ENCODE measurements around the gene SGTA.
"Not testable (repeated sequence)": the region's sequence is repeated elsewhere in the genome, so short reads cannot be mapped to it uniquely, and the experiment has no call there.

Gene SGTA, protein sequence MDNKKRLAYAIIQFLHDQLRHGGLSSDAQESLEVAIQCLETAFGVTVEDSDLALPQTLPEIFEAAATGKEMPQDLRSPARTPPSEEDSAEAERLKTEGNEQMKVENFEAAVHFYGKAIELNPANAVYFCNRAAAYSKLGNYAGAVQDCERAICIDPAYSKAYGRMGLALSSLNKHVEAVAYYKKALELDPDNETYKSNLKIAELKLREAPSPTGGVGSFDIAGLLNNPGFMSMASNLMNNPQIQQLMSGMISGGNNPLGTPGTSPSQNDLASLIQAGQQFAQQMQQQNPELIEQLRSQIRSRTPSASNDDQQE

DNA sequence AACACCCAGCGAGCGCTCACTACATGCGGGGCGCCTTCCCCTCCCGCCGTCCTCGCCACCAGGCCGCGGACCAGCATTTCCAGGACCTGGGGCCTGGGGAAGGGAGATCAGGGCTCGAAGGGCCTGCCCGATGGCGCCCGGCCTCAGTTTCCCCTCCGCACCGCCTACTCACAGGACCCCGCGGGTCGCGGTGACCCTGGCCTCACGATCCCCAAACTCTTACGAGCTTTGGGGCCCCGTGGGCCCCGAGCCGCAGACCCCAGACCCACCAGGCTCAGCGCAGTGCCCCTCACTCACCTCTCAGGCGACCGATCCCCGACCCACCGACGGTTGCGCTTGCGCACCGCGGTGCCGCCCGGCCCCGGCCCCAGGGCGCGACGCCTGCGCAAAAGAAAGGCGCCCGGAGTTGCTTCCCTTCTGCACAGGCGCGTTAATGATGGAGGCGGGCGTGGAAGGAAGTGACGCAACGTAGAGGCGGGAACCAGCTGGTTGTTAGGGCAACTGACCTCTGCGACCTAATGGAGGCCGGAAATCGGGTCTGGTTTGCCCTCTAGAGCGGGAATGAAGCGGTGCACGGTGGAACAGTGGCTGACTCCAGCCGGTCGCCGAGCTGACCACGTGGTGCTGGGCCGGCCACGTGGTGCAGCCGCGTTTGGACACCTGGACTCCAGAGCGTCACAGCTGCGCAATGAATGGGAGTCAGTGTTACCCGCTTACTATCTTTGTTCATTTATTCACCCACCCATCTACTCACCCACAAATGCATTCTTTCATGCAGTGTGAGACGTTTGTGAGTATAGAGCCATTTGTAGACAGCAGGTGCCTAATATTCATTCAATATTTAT lies at the start of gene SGTA:
Gene SGTA, minus strand, starts transcription at position 338 of the 845 bp plus-strand sequence. CDS start 14,205 bp downstream, outside the sequence.
- peak; percentile 100 for DNase-seq

DNA sequence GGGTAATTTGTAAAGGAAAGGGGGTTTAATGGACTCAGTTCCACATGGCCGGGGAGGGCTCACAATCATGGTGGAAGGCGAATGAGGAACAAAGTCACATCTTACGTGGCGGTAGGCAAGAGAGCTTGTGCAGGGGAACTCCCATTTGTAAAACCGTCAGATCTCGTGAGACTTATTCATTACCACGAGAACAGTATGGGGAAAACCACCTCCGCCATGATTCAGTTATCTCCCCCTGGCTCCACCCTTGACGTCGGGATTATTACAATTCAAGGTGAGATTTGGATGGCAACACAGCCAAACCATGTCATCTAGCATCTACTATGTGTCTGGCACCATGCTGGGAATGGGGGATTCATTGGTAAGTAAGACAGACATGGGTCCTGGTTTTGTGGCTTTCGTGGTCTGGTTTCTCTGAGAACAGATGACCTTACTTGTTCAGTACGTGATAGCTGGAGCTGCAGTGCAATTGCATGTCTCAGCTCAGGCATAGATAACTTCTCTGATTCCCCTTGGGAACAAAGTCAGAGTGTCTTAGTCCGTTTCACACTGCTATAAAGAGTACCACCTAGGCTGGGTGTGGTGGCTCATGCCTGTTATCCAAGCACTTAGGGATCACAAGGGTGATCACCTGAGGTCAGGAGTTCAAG lies 44.9 kb upstream of the SGTA start:
- DNase-seq, result peak; percentile 48

DNA sequence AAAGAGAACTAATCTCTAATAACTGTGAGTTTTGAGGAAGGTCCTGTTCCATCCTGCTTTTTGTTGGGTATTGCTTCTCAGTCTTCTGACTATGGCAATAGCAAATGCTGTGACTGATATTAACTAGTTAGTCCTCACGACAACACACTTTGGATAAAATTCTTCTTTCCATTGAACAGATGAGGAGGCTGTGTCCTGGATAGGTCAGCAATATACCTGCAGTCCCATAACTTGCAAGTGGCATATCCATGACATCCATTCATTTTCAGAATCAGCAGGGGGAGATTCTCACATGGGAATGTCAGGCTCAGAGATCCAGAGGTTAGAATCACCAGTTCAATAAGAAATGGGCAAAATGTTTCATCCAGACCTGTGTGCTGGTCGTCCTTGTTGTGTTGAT lies 43.9 kb upstream of the SGTA start:
- DNase-seq, result no peak

DNA sequence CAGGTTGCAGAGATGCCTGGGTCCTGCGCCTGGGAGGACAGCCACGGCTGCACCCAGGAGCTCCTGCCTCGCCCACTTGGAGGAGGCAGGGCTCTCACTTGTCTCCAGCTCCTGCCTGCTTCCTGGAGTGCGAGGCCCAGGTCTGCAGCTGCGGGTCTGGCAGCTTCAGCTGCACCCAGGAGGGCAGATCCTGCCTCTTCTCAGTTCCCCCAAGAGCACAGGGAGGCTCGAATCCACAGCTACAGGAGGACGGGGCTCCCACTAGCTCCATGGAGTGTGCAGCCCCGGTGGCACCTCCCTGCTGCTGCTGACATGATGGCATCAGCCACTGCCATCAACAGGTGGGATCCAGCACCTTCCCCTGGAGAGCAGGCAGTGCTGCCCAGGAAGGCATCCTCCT lies 41.1 kb upstream of the SGTA start:
- no peak for DNase-seq

DNA sequence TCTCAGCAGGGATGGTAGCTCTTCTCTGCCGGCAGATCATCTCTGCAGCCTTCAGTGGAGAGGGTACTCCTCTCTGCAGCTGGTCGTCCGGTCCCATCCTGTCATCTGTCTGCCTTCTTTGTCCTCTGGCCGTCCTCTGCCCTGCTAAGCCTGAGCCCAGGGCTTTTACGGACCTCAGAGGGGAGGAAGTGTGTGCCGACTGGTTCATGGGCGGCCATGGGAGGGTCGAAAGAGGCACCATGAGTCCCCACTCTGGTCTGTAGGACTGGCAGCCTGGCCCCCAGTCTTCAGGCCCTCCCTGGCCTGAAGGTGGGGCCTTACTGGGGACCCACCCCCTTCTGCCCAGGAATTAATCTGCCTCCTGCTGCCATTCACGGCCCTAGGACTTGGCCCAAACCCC lies 40.6 kb upstream of the SGTA start:
- no peak for DNase-seq

DNA sequence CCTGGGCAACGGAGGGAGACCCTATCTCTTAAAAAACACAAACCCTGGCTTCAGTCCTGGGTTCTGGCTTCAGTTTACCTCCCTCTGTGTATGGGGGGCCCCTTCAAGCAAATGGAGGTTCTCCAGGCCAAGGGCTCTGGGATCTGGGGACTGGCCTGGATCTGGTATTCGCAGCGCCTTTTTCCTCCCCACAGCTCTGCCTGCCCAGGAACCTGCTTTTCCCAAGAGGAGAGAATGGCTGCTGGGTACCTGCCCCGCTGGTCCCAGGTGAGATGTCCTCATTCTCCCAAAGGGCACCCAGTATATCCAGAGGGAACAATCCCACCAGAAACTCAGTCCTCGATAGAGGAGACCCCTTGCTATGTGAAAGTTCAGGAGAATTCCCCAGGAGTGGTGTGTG lies 39.8 kb upstream of the SGTA start:
- no peak for DNase-seq

DNA sequence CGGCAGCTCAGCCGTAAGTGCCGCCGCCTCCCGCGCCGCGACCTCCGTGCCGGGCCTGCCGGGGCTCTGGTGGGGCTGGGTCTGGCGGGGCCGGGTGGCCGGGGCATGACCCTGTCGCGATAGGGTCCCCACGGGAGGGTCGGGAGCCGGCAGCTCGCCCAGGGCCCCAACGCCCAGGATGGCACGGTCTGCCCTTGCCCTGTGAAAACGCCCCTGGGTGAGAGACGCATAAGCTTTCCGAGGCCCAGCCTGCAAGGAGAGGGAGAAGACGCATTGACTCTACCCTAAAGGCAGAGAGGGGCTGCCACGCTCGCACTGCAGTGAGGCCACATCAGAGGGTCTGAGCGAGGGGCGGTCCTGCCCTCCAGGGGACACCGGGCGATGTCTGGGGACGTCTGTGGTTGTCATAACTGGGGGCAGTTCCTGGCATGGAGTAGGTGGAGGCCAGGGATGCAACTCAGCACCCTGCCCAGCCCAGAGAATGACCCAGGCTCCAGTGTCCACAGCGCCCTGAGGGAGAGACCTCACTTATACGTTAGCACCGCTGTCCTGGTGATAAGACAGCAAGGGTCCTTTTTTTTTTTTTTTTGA lies 37.1 kb upstream of the SGTA start:
- no peak for DNase-seq

DNA sequence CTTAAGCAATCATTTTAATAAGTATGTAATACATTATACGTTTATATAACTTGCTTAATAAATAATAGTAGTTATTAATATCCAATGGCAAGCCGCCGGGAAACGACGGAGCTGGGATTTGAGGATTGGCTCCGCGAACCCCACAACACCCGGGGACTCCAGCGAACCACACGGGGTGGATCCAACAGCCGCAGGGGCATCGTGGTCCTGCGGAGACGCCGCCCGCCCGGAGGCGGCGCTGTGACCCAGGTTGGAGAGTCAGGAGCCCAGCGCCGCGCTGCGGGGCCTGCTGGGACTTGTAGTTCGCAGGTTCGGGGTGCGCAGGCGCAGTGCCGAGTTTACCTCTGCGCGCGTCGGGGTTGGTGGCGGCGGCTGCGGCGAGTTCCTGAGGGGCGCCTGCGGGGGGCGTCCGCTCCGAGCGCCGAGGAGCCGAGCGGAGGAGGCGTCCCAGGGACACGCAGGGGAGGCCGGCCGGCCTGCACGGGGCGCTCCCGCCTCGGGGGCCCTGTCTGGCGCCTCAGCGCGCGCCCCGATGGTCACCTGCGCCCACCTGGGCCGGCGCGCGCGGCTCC lies 36.6 kb upstream of the SGTA start, which contains the start of gene ZNF554:
Gene ZNF554, plus strand, starts transcription at position 329 of the 572 bp plus-strand sequence. Its CDS starts 204 bp downstream, at position 533.
- DNase-seq, result peak; percentile 97

DNA sequence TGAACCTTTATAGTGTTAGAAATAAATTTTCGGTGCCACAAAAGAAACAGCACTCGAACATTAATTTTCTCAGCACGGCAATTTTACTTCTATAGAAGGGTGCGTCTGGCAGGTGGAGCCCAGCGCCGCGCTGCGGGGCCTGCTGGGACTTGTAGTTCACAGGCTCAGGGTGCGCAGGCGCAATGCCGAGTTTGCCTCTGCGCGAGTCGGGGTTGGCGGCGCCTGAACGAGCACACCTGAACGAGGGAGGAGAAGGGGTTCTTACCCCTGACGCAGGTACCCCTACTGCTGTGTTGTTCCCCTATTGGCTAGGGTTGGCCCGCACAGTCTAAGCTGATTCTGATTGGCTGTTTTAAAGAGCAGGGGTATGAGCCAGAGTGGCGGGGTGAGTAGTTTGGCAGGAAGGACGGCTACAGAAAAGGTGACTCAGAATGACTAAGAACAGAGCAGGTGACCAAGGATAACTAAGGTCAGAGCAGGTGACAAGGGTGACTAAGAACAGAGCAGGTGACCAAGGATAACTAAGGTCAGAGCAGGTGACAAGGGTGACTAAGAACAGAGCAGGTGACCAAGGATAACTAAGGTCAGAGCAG lies 34.3 kb upstream of the SGTA start:
- DNase-seq, result not testable (repeated sequence)

DNA sequence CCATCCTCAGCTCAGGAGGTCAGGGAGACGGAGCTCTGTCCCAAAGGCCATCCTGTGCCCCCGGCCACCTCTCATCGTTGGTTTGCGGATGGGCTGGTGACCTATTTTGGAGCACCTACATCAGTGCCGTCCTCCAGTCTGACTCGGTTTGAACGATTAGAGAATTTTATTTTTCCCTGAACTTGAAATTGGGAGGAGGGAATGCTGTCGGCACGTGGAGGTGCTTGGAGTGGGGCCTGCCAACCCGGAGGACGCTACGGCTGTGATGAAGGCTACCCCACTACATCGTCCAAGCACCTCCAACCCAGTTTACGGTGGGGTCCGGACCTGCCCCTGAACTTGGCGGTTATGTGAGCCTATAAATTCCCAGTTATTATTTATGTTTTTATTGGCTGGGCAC lies 33.6 kb upstream of the SGTA start:
- no peak for DNase-seq

DNA sequence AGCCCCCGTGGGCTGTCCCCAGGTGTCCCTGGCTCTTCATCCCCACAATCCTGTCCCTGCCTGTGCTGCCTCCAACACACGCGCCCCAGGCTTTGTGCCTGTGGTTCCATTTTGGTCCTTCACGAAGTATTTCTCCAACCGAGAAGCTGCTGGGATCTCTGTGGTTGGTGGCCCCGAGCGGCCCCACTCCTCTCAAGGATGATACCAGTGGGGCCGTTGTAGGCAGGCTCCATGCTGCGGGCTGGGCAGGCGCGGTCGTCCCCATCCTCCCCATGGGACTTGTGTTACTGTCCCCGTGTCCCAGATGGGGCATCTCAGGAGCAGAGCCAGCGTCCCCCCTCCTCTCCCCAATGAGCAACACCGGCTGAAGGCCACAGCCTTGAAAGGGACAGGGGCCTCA lies 32.9 kb upstream of the SGTA start:
- DNase-seq, result no peak

DNA sequence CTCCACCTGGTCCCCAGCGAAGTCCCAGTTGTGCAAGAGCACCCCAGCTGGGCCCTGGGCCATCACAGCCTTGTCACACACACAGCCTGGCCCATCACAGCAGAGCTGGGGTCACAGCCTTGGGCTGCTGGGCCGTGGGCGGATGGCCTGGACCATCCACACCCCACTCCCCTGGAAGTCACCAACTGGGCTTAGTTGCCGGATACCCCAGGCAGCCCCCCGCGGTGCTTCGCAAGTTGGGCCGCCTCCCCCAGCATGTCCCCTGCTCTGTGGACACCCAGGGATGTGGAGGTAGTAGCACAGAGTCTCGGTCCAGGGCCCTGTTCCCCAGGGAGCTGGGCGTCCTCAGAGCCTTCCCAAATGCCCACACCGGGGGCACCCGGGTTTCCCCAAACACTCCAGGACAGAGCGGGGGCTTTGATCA lies 32.1 kb upstream of the SGTA start:
- no peak for DNase-seq

DNA sequence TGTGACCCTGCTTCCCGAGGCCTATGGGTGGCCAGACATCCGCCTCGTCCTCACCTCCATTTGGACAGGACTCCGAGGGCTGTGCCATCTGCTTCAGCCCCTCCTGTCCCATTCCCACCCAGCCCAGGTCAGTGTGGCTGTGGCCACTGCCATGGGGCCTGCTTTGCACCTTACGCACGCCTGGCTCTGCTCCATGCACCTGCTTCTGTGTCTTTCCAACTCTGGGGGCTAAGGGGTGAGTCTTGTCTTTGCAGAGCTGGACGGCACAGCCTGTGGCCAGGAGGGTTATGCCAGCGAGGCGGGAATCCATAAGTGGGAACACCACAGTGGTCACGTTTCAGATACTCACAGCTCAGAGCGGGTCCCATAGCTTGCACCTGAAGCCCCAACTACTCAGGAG lies 31.4 kb upstream of the SGTA start:
- no peak for DNase-seq

DNA sequence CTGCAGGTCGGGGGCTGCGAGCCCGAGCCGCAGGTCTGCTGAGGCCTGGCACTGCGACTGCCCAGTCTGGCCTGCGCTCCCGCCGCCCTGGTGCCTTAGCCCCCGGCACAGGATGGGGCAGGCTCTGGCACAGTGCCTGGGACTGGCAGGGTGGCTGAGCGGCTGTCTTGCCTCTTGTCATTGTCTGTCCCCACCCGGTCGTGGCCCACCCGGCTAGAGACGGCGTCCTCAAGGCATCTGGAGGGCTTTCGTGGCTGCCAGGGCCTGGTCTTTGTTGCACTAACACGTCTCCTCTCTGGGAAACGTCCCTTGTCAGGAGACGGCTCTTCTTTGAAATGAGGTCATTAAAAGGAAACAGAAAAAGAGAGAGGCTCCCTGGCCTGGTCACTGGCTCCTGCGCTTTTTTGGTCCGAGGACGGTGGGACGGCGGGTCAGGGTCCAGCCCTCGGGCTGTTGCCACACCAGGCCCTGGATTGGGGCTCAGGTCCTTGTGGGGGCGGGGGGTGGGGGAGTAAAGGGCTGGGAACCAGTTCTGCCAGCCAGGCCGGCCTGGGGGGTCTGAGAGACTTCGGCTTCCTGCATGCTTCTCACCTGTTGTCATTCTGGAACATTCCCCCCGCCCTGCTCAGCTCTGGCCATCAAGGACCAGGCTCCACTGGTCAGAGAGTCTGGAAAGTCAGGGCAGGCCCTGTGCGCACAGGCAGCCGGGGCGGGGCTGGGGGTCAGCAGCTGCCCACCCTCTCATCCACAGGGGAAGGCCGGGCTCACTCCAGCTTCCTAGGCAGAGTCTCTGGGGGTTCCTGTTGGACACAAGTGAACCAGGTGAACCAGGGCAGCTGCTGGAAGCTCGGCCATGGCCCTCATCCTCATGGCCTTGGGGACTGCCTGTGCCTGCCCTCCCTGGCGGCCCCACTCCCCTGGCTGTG lies 30.4 kb upstream of the SGTA start:
- DNase-seq, result no peak

DNA sequence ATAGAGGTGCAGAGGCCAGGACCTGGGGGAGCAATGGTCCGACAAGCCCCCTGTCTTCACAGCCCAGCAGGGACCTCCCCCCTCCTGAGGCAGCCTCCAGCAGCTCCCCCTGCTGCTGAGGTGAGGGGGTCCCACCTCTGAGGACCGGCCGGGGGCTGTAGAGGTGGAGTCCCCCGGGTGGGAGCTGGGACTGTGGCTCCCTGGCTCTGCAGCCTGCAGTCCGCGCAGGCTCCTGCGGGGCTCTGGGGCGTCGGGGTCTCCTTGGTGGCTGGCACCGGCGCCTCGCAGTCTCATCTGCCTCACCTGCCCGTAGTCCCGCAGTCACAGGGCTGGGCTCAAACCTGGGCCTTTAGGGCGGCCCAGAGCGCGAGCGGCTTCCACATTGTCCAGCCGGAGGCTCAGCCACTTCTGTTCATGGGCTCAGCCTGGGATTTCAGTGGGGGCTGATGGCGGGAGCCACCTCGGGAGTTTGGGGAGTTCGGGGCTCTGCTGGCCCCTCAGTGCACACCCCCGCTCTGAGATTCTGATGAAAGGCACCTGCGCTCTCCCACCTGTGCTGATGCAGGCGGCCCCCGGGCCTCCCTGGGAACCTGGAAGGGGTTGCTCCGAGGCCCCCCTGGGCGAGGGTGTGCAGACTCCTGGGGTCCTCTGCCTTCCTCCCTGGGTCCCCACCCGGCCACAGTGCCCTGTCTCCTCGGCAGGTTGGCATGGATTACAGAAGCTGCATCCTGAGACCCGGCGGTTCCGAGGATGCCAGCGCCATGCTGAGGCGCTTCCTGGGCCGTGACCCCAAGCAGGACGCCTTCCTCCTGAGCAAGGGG lies 29.6 kb upstream of the SGTA start:
- no peak for DNase-seq

DNA sequence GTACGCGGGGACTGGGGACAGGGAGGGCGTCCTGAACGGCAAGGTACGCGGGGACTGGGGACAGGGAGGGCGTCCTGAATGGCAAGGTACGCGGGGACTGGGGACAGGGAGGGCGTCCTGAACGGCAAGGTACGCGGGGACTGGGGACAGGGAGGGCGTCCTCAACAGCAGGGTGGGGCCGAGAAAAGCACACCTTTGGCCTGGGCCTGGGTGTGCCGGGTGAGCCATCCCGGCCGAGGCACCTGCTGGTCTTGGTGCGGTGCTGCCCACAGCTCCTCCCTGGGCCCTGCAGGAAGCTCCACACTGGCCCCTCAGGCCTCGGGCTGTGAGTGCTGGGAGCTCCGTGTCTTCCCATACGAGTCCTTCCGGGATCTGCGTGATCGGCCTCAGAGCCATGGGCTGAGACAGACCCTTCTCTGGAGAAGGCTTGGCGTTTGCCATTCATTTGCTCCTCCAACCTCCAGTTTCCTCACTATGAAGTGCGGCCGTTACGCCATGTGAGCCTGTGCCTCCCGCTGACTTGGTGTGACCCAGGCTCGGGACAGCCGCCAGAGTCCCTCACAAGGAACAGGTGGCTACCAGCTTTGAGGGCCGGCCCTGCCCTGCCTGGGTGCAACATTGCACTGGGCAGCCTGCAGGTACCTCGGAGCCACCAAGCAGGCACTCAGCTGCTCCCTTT lies 28.8 kb upstream of the SGTA start:
- DNase-seq, result no peak

DNA sequence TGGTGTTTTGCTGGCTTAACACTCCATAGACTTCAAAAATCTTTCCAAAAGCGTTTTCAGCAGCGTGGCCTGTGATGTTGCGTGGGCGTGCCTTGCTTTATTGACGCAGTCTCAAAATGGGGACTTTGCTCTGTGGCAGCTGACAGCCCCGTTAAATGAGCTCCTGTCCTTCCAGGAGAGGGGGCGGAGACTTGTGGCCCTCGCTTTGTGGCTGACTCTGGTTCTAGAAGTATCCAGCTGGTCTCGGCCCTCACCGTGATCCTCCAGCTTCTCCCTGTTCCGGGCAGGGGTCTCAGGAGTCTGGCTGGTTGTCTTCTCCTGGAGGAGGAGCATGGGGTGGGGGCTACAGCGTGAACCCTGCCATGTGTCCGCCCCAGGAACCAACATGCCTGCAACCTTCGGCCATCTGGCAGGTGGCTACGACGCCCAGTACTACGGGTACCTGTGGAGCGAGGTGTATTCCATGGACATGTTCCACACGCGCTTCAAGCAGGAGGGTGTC lies 28.2 kb upstream of the SGTA start:
- no peak for DNase-seq

DNA sequence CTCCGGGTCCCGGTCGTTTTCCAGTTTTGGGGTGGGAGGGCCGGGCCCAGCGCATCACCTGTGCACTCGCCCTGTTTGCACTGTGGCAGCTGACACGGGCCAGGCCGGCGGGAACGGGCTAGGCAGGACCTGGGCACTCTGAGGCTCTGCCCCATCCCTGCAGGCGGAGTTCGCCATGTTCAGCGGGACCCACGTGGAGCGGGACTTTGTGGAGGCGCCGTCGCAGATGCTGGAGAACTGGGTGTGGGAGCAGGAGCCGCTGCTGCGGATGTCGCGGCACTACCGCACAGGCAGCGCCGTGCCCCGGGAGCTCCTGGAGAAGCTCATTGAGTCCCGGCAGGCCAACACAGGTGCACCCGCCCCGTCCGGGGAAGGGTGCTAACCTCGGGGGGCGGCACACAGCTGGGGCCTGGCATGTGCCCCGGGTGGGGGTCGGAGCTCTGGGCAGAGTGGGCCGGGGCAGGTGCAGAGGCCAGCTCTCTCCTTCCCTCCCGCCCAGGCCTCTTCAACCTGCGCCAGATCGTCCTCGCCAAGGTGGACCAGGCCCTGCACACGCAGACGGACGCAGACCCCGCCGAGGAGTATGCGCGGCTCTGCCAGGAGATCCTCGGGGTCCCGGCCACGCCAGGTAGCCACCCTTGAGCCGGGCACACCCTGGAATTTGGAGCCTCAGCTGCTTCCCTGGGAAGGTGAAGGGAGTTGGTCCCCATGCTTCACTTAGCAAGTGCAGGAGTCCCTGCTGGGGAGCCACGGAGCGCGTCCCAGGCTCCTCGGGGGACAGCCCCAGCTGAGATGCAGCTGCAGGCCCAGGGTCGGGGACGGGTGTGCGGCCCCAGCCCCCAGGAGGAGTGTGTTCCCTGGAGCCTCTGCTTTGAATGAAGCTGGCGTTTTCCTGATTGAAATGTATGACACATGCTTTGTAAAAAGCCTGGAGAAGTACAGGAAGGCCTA lies 27.3 kb upstream of the SGTA start:
- no peak for DNase-seq
